SK-MEL-5 (cell line): ENCODE data around the gene CEACAM1. TPM values are rescaled to one million over a fixed set of nuclear protein-coding genes. Genes with fewer than 3 reads are reported as not detected.
"Not testable (repeated sequence)": the region's sequence is repeated elsewhere in the genome, so short reads cannot be mapped to it uniquely, and the experiment has no call there.

Experiments used
- DNase-seq: peaks from one replicate; pipeline ENCODE4 v3.0.0-alpha.2; 2016; ENCODE audit warnings: low read depth, low spot score
- in situ Hi-C: cut with HindIII; loops from 2 replicates; pipeline ENCODE4 v1.10.0; 2016; ENCODE audit warnings: low sequenced_read_pairs, high pct_unique_total_duplicates, low pct_unique_long_range_greater_than_20kb
- polyA plus RNA-seq, 2 experiments: library from polyadenylated mRNA; depleted of rRNA; stranded (reverse); fragments of >200 nt; gene quantifications; 2 replicates each; pipeline ENCODE4 v1.2.3, GENCODE V29; 2015
- total RNA-seq: library from RNA; depleted of rRNA; stranded (reverse); fragments of >200 nt; shearing (Covaris generic); gene quantifications from 2 replicates; pipeline ENCODE4 v1.2.3, GENCODE V29; 2014; rRNA removed

CEACAM1 gene
- total RNA-seq = 31.2 and 38.8 TPM in 2 replicates
- 131 and 160 TPM in 2 replicates for polyA plus RNA-seq (2015; cell fraction: cytosol; rRNA removed)
- polyA plus RNA-seq (2015; cell fraction: nucleus; rRNA removed) = 196 and 277 TPM in 2 replicates

GRCh38 chr19:42528354-42529247 lies at the start of gene CEACAM1:
Gene CEACAM1 (minus strand): TSS chr19:42528481. CDS start chr19:42528374, 107 bp downstream.
- in situ Hi-C loops = no loop called here

GRCh38 chr19:42577016-42577415 lies 48.7 kb upstream of the CEACAM1 start:
- in situ Hi-C loops = no loop called here
- DNase-seq = no peak

More at GRCh38 chr19:42528354-42529247, at the start of gene CEACAM1:
- peak; percentile 70 for DNase-seq

GRCh38 chr19:42576241-42576640 lies 48.0 kb upstream of the CEACAM1 start:
- in situ Hi-C loops = no loop called here
- DNase-seq = no peak

GRCh38 chr19:42573642-42574041 lies 45.4 kb upstream of the CEACAM1 start:
- in situ Hi-C loops = no loop called here
- no peak for DNase-seq

GRCh38 chr19:42571116-42571515 lies 42.8 kb upstream of the CEACAM1 start:
- DNase-seq = no peak
- in situ Hi-C loops = no loop called here

- in situ Hi-C loops = no loop called here
Measured at GRCh38 chr19:42569193-42569592, 40.9 kb upstream of the CEACAM1 start.

GRCh38 chr19:42568006-42568405 lies 39.7 kb upstream of the CEACAM1 start:
- DNase-seq = no peak
- in situ Hi-C loops = no loop called here

More at GRCh38 chr19:42569193-42569592, 40.9 kb upstream of the CEACAM1 start:
- DNase-seq = no peak

- no peak for DNase-seq
- in situ Hi-C loops = no loop called here
Measured at GRCh38 chr19:42567567-42567966, 39.3 kb upstream of the CEACAM1 start.

- in situ Hi-C loops = no loop called here
- peak; percentile 75 for DNase-seq
Measured at GRCh38 chr19:42563352-42564210, 35.3 kb upstream of the CEACAM1 start.

- DNase-seq = no peak
- in situ Hi-C loops = no loop called here
Measured at GRCh38 chr19:42561512-42561911, 33.2 kb upstream of the CEACAM1 start.

GRCh38 chr19:42560731-42561130 lies 32.5 kb upstream of the CEACAM1 start:
- DNase-seq = no peak
- in situ Hi-C loops = no loop called here

- in situ Hi-C loops = no loop called here
- DNase-seq = no peak
Measured at GRCh38 chr19:42558450-42559150, 30.3 kb upstream of the CEACAM1 start.

- DNase-seq, in situ Hi-C loops: not testable (repeated sequence)
Measured at GRCh38 chr19:42557386-42557871, 29.1 kb upstream of the CEACAM1 start.

GRCh38 chr19:42555801-42556200 lies 27.5 kb upstream of the CEACAM1 start:
- DNase-seq = no peak
- in situ Hi-C loops = no loop called here

GRCh38 chr19:42555317-42555716 lies 27.0 kb upstream of the CEACAM1 start:
- no peak for DNase-seq
- in situ Hi-C loops = no loop called here

- in situ Hi-C loops = no loop called here
- no peak for DNase-seq
Measured at GRCh38 chr19:42554046-42554575, 25.8 kb upstream of the CEACAM1 start.
